NCI-H146 treated with DMSO at 0.1 percent for 48 hours (cell line): ENCODE measurements around the gene GOLGA2.
"Not testable (repeated sequence)": the region's sequence is repeated elsewhere in the genome, so short reads cannot be mapped to it uniquely, and the experiment has no call there.

ENCODE experiments used
- DNase-seq: peaks from one replicate; lab custom pipeline; 2025; ENCODE audit not compliant: unreplicated experiment; lab: John Stamatoyannopoulos, UW

Gene GOLGA2

DNA sequence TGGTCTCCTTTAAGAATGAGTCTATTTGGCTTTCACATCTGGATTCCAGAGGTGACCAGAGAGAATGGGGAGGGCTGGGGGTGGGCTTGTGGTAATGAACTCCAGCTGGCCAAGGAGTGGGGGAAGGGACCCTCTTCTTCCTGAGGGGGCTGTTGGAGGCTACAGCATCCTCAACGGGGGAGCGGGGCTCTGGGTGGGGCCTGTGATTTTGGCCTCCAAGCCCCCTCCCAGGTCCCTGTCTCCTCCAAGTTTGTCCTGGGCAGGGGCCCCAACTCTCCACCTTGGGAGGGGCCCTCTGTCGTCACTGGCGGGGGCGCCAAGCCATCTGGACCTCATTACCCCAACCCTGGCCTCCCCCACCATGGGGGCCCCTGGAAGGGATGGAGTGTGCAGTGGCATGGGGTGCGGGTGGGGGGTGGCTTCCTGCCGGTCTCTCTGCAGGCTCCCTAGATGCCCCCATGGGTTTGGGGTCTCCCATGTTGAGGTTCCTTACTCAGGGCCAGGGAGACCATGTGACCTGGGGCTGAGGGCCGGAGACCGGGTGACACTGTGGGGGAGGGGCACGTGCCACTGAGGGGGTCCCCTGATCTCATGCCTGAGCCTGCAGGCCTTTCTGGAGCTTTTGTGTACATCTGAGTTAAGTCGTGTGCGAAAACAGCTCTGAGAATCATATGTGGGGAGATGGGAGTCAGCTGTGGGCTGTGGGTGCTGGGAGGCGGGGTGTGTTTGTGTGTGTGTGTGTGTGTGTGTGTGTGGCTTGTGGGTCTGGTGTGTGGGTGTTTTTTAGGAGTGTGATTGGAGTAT is 32.4 kb downstream of the GOLGA2 start:
- no peak for DNase-seq

DNA sequence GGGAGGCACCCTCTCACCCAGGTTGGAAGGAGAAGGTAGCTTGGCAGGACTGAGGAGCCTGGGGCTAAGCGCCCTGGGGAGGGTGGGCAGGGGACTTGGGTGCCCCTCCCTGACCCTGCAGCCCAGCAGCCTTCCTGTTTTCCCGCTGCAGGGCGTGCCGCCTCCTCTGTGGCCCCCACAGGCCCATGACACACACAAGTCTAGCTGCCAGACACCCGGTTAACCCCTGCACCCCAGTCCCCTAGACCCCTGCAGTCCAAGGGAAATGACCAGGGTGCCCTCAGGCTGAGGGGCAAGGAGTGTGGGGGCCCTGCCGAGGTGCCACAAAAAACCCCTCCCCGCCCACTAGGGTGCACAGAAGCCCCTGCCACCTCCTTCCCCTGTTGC is 33.0 kb downstream of the GOLGA2 start:
- no peak for DNase-seq

DNA sequence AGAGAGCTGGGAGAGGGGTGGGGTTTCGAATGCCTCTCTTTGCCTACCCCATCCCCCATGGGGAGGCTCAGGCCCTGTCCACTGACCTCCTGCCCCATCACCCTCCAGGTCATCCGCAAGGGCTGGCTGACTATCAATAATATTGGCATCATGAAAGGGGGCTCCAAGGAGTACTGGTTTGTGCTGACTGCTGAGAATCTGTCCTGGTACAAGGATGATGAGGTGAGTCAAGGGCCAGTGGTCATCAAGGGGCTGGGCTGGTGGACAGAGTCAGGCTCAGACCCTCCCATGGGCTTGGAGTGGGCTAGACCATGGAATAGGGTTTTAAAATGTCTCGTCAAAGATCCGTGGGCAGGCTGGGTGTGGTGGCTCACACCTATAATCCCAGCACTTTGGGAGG is 33.7 kb downstream of the GOLGA2 start:
- DNase-seq, result no peak

DNA sequence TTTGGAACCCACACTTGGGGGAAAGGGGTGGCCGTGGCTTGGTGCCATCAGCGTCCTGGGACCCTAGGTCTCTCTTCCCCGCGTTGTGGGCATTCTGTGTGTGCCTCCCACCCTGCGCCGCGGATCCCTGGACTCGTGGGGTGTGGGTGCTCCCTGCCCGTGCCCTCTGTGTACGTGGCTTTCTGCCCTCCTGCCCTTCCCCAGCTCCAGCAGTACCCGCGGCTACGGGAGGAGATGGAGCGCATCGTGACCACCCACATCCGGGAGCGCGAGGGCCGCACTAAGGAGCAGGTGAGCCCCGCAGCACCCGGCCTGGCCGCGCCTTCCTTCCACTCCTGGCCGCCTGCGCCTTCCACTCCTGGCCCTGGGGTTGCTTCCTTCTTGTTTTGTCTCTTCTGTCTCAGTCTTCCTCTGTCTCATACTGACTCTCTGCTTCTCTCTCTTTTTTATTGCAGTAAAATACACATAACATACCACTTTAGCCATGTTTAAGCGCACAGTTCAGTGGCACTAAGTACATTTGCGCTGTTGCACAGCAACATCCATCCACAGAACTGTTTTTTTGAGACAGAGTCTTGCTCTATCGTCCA is 41.9 kb downstream of the GOLGA2 start:
- DNase-seq, result no peak

DNA sequence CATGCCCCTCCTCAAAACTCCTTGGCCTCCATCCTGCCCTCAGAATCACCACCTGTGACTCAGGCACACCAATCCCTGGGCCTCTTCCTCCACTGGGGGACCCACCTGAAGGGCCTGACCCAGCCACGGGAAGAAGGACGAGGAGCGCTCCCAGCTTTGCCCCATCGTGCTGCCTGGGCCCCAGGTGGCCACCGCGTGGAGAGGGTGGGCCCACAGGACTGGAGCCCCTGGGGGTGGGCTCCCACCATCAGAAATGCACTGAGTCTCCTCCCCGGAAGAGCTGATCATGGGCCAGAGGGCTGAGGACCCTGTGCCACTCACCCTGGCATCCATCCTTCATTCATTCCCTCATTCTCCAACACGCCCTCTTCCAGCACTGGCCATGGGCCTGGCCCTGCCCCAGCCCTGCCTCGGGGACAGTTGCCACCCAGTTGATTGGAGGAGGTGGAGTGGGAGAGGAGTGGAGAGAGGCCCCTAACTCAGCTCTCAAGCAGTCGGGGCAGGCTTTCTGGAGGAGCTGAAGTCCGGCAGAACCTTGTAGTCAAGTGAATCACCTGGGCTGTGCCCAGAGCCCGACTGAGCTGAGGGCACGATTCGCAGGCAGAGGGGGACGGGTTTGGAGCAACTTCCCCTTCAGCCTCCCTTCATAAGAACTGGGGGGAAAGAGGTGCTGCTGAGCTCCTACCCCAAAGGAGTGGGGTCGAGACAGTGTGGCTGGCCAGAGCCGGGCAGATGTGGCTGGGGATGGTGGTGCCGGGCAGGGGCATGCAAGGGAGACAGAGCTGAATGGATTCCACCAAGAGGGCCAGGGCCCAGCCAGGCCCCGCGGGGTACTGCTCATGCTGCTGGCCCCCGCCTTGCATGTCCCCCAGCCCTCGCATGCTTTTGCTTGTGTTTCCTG is 43.0 kb downstream of the GOLGA2 start:
- DNase-seq, result no peak

DNA sequence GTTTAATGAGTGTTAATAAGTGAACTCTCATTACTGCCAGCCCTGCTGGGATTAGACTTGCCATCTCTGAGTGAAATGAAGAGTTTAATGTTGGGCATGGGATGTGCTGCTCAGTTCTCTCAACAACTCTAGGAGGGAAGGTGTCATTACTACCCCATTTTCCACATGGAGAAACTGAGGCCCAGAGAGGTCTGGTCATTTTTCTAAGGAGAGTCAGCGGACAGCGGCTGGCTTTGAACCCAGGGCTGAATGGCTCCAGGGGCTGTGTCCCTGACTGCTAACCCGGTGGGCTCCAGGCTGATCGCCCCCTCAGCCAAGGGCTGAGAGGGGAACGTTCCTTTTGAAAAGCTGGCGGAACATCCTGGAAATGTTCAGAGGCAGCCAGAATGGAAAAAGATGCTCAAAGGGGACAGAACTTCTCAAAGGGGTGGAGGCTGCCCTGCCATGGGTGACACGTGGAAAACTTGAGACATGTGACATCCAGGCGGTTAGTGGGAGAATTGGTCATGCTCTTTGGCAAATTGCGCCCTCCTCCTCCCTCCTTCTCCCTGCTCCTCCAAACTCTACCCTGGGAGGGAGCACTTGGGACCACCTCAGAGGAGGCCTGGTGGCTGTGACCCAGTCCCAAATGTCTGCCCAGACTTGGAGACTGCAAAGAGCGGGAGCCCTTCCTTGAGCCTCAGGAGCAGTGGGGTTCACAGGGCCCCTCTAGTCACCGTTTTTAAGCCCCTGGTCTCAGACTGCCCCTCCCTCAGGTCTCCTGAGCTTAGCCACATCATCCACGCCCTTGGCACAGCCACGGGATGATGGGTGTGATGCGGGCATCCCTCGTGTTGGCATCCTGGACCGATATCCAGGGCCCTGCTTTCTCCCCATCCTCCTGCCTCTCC is 43.9 kb downstream of the GOLGA2 start:
- DNase-seq, result no peak

DNA sequence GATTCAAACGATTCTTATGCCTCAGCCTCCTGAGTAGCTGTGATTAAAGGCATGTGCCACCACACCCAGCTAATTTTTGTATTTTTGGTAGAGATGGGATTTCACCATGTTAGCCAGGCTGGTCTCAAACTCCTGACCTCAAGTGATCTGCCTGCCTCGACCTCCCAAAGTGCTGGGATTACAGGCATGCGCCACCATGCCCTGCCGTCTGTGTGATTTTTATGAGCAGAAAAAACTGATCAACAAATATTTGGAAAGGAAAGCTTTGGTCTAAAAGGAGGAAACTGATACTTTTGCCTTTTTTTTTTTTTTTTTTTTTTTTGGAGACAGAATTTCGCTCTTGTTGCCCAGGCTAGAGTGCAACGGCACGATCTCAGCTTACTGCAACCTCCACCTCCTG is 44.9 kb downstream of the GOLGA2 start:
- DNase-seq, result not testable (repeated sequence)

DNA sequence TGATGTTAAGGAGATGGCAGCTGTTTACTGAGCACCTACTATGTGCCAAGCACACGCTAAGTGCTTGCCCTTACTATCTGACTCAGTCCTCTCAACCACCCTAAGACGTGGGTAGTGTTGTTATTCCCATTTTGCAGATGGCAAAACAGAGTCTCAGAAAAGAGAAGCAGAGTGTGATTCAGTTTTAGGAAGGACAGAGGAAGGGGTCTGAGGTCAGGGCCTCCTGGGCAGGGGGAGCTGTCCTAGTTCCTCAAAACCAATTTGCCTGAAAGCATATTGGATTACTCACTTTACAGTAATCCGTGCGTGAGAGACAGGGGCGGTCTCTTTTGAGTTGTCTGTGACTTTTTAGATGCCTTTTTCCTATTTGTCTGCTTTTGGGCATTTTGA is 49.4 kb downstream of the GOLGA2 start:
- no peak for DNase-seq

DNA sequence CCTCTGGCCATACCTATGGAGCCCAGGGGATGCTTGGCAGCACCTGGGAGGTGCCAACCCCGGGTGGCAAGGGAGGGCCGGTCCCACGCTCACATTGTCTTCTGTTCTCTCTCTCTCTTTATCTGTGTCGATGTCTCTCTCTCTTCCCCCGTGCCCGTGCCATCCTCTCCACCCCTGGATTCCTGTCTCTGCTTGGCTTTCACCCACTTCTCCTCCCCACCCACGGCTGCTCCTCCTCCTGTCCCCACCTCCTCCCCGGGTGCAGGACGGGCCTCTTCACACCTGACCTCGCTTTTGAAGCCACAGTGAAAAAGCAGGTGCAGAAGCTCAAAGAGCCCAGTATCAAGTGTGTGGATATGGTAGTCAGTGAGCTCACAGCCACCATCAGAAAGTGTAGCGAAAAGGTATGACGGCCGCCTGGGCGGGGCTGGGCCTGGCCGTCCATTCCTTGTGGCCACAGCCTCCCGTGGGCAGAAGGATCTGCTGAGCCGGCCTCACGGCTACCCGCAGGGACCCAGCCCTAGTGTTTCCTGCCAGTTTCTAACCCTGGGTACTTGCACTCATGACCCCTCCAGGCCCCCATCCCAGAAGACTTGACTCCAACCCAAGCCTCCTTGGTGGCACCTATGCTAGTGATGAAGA is 49.9 kb downstream of the GOLGA2 start:
- no peak for DNase-seq

DNA sequence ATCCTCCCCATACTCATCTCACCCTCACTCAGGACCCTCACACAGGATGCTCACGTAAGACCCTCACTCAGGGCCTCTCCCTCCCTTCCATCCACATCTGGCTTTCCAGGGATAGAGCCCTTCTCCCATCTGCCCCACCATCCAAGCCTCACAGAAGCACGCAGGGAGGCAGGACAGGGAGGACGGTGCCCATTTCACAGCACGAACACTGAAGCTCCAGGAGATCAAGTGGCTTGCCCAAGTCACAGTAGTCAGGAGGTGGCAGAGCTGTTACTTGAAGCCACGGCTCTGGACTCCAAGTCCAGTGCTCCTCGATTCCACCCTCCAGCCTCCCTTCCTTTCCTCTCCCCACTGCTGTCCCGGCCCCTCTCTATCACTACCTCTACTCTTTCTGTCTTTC is 50.9 kb downstream of the GOLGA2 start:
- no peak for DNase-seq

DNA sequence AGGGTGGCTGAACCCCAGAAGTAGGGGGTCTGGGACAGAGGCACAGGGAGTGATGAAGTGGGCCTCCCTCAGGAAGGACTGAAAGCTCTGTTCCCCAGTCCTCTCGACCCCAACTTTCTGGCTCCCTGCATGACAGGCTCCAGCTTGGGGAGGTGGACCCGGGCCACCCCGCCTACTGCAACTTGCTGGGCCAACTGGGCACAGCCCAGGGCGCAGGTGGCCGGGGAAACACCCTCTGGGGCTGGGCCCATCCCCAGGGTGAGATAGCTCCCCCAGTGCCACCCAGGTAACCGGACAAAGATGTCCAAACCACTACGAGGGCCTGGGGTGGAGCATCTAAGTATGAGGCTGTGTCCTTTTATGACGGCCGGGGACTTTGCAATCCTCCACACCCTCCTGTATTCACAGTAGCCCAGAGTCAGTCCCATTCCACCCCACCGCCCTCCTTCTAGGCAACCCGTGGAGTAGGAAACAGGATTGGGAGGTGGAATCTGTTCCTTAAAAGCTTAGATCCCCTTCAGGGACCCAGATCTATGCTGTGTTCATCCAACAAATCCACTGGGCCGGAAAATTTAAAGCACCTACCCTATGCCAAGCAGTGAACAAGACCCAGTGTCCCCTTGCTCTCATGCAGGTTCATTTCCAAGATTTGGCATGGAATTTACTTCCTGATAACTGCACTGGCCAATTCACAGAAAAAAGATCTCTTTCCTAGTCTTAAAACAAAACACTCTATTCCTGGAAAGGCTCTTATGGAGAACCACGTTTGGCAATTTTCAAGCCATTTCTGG is 52.7 kb downstream of the GOLGA2 start:
- no peak for DNase-seq

DNA sequence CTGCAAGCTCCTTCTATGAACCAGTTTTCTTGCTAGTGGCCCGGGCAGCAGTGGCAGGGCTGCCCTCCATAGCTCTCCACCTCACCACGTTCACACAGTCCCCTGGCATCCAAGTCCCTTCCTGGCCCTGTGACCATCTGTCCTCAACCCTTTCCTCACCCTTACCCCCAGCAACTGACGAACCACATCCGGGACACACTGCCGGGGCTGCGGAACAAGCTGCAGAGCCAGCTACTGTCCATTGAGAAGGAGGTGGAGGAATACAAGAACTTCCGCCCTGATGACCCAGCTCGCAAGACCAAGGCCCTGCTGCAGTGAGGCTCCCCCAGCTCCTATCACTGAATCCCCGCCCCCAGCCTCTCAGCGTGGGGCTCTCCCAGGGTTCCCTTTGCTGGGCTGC is 53.8 kb downstream of the GOLGA2 start:
- DNase-seq, result no peak

DNA sequence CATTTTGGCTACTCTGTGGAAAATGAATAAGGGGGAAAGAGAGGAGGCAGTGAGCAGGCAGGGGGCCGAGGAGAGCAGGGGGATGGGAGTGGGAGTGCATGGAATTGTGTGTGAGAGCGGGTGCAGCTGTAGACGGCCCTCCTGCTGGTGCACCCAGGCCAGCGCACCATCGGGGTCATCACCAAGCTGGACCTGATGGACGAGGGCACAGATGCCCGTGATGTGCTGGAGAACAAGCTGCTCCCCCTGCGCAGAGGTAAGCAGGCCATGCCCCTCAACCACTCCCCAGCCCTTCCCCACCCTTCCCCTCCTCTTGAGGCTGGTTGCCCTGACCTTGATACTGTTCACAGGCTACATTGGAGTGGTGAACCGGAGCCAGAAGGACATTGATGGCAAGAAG is 56.0 kb downstream of the GOLGA2 start:
- DNase-seq, result no peak

DNA sequence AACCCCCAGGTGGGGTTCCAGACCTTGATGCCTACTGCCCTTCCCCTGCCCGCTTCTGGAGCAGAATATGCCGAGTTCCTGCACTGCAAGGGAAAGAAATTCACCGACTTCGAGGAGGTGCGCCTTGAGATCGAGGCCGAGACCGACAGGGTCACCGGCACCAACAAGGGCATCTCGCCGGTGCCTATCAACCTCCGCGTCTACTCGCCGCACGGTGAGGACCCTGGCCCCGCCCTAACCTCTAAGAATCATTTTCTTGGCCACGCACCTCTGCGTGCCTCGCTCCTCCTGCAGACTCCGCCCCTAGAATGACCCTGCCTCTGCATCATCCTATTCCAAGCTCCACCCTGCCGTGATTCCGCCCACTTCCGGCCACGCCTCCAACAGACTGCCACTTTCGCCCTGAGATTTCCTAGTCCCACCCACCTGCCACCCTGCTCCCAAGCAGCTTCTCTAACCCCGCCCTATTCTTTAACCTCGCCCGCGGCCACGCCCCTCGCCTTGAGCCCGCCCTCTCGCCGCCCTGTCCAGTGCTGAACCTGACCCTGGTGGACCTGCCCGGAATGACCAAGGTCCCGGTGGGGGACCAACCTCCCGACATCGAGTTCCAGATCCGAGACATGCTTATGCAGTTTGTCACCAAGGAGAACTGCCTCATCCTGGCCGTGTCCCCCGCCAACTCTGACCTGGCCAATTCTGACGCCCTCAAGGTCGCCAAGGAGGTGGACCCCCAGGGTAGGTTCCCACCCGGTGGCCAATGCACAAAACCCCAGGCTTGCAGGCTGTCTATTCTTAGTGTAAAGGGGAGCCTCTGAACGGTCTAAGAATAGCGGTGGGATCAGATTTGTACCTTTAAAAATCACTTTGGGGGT is 57.1 kb downstream of the GOLGA2 start:
- DNase-seq, result no peak

DNA sequence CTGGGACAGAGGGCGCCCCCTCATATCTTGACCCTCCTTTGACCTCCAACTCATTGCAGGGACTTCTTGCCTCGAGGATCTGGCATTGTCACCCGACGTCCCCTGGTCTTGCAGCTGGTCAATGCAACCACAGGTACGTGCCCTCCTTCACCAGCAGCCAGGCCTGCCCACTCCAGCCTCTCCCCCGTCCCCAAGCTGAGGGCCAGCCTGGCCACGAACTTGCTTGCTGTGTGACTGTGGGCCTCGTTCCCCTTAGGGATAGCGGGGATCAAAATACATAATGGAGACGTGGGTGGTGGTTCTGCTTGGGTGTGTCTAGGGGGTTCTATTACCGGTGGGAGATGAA is 57.7 kb downstream of the GOLGA2 start:
- DNase-seq, result no peak

DNA sequence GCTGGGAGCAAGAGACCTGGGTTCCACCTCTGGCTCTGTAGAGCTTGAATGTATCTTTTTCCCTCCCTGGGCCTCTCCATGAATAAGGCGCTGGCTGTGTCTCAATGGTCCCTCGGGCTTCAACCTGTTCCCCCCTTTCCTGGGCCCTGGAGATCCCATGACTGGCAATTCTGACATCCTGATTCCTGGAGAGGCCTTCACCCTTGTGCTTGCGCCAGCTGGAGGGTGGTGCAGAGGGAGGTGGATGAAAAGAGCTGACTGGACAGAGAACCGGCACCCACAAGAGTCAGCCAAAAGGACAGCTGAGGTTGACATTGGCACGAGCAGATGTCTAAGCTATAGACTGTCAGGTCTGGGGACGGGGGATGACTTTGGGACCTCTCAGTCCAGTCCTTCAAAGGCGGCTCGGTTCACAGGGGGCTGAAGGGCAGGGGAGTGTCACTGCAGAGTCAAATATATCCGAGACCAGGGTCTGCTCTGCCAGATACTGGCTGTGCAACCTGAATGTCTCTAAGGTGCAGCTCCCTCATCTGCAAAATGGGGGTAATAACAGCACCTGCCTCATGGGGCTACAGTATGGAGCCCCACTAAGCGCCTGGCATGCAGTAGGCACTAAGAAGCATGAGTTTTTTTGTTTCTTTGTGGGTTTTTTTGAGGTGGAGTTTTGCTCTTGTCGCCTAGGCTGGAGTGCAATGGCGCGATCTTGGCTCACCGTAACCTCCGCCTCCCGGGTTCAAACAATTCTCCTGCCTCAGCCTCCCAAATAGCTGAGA is 58.8 kb downstream of the GOLGA2 start:
- no peak for DNase-seq

DNA sequence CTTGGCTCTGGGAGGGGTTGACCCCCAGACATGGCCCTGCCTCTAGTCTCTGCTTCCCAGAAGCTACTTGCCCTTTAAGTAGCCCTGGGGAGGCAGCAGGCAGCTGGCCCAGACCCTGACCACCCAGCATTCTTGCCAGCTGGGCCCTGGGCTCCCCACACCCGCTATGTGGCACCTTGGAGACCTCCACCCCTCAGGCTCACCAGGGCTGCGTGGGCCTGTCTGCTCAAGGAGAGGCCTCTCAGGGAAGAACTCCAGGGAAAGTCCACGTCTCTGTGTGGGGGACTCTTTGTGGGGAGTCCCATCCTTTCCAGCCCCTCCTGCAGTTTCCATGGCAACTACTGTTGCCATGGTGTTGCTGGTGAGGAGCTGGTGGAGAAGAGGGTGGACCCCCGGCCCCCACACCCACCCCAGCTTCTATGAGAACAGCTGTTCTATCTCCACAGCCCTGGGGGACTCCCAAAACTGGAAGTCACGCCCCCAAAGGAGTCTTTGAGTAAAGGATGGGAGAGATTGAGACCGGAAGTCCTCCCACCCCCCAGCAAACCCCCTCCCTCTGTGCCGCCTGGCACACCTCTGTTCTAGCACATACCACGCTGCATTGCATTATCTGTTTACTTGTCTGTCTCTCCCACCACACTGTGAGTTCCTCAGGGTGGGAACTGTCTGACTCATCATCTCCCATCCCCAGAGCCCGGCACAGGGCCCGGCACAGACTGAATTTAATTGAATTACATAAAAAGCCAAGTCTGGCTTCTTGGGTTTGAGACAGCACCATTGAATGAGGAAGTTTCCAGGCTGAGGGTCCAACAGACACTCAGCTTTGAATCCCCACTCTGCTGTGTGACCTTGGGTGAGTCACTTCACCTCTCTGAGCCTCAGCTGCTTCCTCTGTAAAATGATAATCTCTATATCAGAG is 60.1 kb downstream of the GOLGA2 start:
- DNase-seq, result no peak
